ENCODE measurements around the gene KNDC1. TPM values are rescaled to one million over a fixed set of nuclear protein-coding genes. Genes with fewer than 3 reads are reported as not detected.

KNDC1 gene
- total and polyA plus RNA-seq, 2 donors = 0.47 to 1.2 TPM

DNA sequence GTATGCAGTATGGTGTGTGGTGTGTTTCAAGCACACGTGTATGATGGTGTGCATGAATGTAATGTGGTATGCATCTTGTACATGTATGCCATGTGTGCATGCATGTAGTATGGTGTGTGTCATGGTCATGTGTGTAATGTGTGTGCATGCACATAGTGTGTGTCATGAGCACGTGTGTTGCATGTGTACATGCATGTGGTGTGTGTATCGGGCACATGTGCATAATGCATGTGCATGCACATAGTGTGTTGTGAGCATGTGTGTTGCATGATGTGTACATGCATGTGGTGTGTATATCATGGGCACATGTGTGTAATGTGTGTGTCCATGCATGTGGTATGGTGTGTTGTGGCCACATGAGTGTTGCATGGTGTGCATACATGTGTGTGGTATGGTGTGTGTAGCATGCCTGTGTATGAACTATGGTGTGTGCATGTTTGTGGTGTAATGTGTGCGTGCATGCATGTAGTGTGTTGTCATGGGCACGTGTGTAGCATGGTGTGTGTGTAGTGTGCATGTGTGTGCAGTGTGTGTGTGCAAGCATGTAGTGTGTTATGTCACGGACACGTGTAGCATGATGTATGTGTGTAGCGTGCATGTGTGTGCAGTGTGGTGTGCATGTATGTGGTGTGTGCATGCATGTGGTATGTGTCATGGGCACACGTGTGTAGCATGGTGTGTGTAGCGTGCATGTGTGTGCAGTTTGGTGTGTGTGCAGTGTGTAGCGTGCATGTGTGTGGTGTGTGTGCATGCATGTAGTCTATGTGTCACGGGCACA, 17.6 kb downstream of the KNDC1 start:
- Histone ChIP-seq H3K4me1 (ENCODE audit: insufficient read depth) (no peaks in the 10 kb centered on the region), H3K27ac (ENCODE audit: low read depth) (no peak overlapping the region), H3K4me3 (ENCODE audit: low read depth, low read length) (no peak overlapping the region), H3K36me3 (ENCODE audit: insufficient read depth) (no peaks in the 10 kb centered on the region)
- 96% methylated on average over 12 of the region's 12 CpGs for WGBS
- no peak for DNase-seq (ENCODE audit: extremely low spot score)

DNA sequence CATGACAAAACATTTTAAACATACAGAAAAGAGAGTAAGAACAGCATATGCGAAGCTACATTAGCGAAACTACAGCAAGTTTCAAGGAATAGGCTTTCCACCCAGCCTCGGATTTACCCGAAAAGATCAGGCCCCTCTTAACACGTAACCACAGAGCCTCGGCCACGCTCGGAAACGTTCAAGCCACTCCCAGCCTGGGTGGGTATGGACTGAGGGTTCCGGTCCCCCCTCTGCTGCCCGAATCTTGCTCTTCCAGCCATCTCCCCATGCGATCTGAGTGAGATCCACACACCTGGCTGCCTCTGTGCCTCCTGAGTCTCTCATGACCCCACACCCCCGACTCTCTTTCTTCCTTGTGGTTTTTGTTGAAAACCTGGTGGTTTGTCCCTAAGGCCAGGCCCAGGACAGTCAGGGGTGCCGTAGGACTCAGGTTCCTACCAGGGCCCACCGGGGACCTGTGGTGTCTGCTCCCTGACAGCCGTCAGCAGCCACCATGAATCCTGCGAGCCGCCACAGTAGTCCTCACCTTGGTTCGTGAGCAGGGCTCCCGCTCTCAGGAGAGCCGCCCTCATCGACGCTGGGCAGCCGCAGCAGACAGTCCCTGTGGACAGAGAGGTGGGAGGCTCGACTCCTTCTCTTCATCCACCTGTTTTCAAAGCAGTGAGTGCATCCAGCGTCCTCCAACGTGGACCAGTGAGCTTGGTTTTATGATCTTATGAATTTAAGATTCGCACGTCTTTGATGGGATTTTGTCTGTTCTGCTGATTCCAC, 18.5 kb downstream of the KNDC1 start:
- Histone ChIP-seq H3K4me3 (ENCODE audit: low read depth, low read length) (no peak overlapping the region), H3K36me3 (ENCODE audit: insufficient read depth) (no peaks in the 10 kb centered on the region), H3K27ac (ENCODE audit: low read depth) (no peak overlapping the region), H3K4me1 (ENCODE audit: insufficient read depth) (no peaks in the 10 kb centered on the region)
- no peak for DNase-seq (ENCODE audit: extremely low spot score)
- 93% methylated on average over 29 of the region's 29 CpGs for WGBS

DNA sequence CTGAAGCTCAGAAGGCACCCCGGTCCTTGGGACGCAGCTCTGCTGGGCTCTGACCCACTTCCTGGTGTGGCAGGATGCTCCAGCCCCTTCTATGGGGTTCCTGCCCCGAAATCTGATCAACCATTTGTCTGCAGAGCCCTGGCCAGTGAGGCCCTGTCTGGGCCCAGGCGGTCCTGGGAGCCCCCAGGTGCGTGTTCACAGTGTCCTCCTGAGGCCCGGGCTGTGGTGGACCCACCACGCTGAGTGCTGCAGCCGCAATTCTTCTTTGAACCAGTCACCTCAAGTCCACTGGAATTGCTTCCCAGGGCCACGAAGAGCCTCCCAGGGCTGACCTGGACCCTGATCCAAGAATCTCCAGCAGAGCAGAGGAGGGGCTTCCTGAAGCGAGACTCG, 19.1 kb downstream of the KNDC1 start:
- no peak for DNase-seq (ENCODE audit: extremely low spot score)
- 88% methylated on average over 11 of the region's 11 CpGs for WGBS
- H3K4me3 ChIP-seq (ENCODE audit: low read depth, low read length) = no peak overlapping the region
- H3K4me1 ChIP-seq (ENCODE audit: insufficient read depth) = no peaks in the 10 kb centered on the region
- H3K36me3 ChIP-seq (ENCODE audit: insufficient read depth) = no peaks in the 10 kb centered on the region
- no peak overlapping the region for H3K27ac ChIP-seq (ENCODE audit: low read depth)

DNA sequence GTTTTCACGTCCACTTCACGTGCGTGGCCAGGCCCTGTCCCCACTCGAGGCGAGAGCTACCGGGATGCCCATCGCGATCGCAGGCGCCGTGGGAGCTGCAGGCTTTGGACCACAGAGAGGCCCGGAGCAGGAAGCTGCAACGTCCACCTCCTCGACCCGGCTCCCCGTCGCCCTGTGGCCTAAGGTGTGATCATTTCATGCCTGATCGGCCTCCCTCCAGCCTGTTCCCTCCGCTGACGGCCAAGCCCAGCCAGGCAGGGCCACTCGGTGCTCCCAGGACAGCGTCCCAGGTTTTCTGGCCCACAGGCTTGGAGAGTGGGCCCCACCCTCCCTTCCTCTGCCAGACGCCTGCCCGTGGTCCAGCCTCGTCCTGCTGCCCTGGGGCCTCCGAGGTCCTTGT, 19.6 kb downstream of the KNDC1 start:
- Histone ChIP-seq H3K27ac (ENCODE audit: low read depth) (no peak overlapping the region), H3K4me3 (ENCODE audit: low read depth, low read length) (no peak overlapping the region), H3K36me3 (ENCODE audit: insufficient read depth) (no peaks in the 10 kb centered on the region), H3K4me1 (ENCODE audit: insufficient read depth) (no peaks in the 10 kb centered on the region)
- WGBS = 82% methylated on average over 26 of the region's 26 CpGs
- no peak for DNase-seq (ENCODE audit: extremely low spot score)

DNA sequence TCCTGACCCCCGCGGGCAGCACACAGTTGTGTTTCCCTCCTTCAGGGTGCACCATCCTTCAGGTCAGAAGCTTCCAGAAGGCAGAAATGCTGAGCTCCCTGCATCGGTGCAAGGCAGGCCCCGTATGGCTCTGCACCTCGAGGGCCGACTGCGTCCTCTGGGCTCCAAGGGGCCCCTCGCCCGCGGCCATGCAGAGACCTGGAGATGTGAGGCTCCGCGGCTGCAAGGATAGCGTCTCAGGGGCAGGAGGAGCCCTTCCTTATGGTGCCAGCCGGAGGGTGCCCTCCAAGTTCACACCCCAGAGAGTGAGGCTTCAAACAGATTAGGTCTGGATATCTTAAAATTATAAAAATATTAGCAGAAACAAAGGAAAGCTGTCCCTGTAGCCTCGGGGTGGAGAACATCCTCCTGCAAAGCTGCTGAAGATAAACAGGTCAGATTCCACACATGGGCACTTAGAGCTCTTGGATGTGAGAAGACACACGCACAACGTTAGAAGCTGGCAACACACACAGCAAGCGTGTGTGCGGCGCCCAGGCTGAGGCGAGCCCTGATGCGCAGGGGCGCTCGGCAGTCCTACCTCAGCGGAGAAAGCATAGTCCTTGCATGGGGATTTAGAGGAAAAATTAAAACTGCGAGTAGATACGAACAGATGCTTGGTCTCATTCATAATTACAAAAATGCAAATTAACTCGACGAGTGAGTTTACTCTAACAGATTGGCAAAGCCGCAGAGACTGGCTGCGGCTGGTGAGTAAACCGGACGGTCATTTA, 20.4 kb downstream of the KNDC1 start:
- no peak overlapping the region for H3K27ac ChIP-seq (ENCODE audit: low read depth)
- H3K4me3 ChIP-seq (ENCODE audit: low read depth, low read length) = no peak overlapping the region
- H3K4me1 ChIP-seq (ENCODE audit: insufficient read depth) = no peaks in the 10 kb centered on the region
- H3K36me3 ChIP-seq (ENCODE audit: insufficient read depth) = no peaks in the 10 kb centered on the region
- 86% methylated on average over 33 of the region's 33 CpGs for WGBS
- no peak for DNase-seq (ENCODE audit: extremely low spot score)

DNA sequence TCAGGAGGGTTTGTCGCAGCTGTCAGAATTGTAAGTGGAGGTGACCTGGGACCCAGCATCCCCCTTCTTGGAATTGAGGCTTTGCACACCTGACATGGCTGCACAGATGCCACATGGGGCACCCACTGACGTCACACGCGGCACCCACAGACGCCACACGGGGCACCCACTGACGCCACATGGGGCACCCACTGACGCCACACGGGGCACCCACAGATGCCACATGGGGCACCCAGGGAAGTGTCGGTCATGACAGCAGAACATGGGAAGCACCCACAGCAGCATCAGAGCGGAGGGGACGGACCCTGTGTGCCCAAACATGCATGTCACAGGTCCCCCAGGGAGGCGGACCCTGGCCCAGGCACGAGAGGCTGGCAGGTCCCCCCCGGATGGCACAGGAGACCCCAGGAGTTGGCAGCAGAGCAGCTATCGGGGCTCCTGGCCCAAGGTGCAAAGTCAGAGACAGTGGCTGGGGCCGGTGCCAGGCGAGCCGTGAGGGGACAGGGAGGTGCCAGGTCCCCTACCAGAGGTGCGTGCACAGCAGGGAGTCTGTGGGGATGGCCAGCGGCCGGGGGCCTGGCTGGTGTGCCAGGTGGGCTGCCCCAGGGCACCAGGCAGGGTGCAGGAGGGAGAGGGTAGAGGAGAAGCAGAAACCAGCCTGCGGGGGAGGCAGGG, 21.1 kb downstream of the KNDC1 start:
- no peaks in the 10 kb centered on the region for H3K36me3 ChIP-seq (ENCODE audit: insufficient read depth)
- 92% methylated on average over 23 of the region's 23 CpGs for WGBS
- H3K4me3 ChIP-seq (ENCODE audit: low read depth, low read length) = no peak overlapping the region
- DNase-seq (ENCODE audit: extremely low spot score) = no peak
- no peaks in the 10 kb centered on the region for H3K4me1 ChIP-seq (ENCODE audit: insufficient read depth)
- no peak overlapping the region for H3K27ac ChIP-seq (ENCODE audit: low read depth)

DNA sequence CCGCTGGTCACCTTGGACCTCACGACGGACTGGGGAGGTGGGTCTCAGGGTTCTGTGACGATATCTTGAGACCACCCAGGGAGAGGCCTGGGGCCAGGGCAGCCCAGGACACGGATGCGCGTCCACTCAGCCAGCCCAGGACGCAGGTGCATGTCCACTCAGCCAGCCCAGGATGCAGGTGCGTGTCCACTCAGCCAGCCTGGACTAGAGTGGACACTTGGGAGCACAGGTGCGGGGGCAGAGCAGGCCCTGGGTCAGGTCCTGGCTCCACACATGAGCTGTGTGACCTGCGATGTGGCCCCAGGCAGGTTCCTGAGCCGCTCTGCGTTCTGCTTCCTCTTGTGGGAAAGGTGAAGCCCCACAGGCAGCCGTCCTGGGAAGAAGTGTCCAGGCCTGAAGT, 22.2 kb downstream of the KNDC1 start:
- Histone ChIP-seq H3K27ac (ENCODE audit: low read depth) (no peak overlapping the region), H3K4me1 (ENCODE audit: insufficient read depth) (no peaks in the 10 kb centered on the region), H3K36me3 (ENCODE audit: insufficient read depth) (no peaks in the 10 kb centered on the region), H3K4me3 (ENCODE audit: low read depth, low read length) (no peak overlapping the region)
- DNase-seq (ENCODE audit: extremely low spot score) = no peak
- 80% methylated on average over 14 of the region's 14 CpGs for WGBS

DNA sequence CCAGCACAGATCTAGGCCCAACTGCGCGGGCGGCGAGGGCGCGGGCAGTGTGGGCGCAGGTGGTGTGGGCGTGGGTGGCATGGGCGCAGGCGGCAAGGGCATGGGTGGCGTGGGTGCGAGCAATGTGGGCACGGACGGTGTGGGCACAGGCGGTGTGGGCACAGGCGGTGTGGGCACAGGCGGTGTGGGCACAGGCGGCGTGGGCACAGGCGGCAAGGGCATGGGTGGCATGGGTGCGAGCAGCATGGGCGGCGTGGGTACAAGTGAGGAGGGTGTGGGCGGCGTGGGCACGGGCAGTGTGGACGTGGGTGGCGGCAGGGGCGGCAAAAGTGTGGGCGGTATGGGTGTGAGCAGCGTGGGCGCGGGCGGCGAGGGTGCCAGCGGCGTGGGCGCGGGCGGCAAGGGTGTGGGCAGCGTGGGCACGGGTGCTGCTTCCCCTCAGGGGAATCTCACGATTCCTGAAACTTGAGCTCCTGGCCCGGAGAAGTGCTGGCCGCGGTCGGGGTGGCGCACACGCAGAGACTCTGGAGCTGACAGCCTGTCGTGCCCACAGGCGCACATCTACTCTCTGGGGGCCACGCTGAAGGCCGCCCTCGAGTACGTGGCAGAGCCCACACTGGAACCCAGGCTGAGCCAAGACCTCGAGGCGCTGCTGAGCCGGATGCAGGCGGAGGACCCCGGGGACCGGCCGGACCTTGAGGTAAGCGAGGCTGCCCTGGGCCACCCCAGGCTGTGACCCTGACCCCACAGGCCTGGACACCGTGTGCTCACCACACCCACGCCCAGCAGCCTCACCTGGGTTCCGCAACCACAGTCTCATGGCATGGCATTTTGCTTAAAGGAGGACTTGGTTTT, 23.0 kb downstream of the KNDC1 start:
- H3K27ac ChIP-seq (ENCODE audit: low read depth) = no peak overlapping the region
- H3K4me3 ChIP-seq (ENCODE audit: low read depth, low read length) = no peak overlapping the region
- 94% methylated on average over 66 of the region's 66 CpGs for WGBS
- DNase-seq (ENCODE audit: extremely low spot score) = no peak
- H3K4me1 ChIP-seq (ENCODE audit: insufficient read depth) = no peaks in the 10 kb centered on the region
- no peaks in the 10 kb centered on the region for H3K36me3 ChIP-seq (ENCODE audit: insufficient read depth)

DNA sequence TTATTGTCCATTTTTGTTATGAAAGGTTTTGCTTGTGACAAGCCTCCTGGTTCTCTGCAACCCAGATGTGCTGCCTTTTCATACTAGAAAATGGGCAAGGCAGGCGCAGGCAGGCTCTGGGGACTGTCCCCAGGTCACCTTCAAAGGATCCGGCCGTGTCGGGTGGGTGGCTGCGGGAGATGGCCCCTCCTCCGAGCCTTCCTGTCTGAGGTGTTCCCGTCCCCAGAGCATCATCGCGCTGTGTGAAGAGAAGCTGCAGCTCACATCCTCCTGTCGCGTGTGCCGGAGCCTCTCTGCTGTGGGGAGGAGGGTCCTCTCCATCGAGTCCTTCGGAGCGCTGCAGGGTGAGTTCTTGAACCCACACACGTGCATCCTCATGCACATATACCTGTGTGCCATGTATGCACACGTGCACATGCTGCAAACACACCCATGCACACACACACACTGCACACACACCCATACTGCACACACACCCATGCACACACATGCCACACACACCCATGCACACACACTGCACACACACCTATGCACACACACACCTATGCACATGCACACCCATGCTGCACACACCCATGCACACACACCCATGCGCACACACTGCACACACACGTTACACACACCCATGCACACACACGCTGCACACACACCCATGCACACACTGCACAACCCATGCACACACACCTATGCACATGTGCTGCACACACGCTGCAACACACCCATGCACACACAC, 23.8 kb downstream of the KNDC1 start:
- no peaks in the 10 kb centered on the region for H3K36me3 ChIP-seq (ENCODE audit: insufficient read depth)
- H3K4me1 ChIP-seq (ENCODE audit: insufficient read depth) = no peaks in the 10 kb centered on the region
- WGBS = 86% methylated on average over 21 of the region's 21 CpGs
- H3K4me3 ChIP-seq (ENCODE audit: low read depth, low read length) = no peak overlapping the region
- DNase-seq (ENCODE audit: extremely low spot score) = no peak
- H3K27ac ChIP-seq (ENCODE audit: low read depth) = no peak overlapping the region

DNA sequence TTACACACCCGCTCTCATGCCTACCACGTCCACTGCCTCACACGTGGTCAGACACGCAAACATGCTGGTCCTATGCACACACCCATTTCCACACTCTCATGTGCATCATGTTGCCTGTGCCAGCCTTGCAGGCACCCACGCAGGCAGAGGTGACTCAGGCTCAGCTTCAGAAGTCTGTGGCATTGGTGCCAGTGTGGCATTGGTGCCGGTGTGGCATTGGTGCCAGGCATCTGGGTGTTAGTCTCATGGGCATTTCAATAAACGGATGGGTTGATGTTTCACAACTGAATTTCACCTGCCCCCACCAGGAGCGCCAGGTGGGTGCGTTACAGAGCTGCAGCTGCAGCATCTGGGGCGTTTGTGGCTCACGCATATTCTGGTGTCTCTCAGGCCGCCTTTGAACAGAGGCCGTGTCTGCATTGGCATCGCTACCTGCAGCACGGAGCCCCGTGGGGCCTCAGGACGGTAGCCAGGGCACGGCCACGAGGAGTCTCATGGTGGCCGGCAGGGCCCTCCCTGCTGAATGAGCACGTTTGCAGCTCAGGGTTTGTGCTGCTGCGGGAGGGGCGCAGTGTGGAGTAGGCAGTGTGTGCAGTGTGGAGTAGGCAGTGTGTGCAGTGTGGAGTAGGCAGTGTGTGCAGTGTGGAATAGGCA, 24.7 kb downstream of the KNDC1 start:
- no peaks in the 10 kb centered on the region for H3K36me3 ChIP-seq (ENCODE audit: insufficient read depth)
- no peak overlapping the region for H3K4me3 ChIP-seq (ENCODE audit: low read depth, low read length)
- DNase-seq (ENCODE audit: extremely low spot score) = no peak
- 87% methylated on average over 23 of the region's 23 CpGs for WGBS
- no peaks in the 10 kb centered on the region for H3K4me1 ChIP-seq (ENCODE audit: insufficient read depth)
- H3K27ac ChIP-seq (ENCODE audit: low read depth) = no peak overlapping the region

DNA sequence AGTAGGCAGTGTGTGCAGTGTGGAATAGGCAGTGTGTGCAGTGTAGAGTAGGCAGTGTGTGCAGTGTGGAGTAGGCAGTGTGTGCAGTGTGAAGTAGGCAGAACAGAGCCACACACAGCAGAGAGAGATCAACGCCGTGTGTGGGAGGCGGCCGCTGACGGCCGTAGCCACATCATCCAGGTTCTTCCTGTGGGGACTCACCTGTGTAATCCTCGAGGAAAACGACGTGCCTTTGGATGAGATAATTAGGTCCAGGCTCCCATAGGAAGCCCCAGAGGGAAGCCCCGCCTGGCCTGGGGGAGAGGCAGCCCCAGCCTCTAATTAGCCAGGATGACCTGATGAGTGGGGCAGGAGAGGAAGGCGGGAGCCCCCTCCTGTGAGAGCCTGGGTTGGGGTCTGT, 25.4 kb downstream of the KNDC1 start:
- WGBS = 71% methylated on average over 11 of the region's 11 CpGs
- no peak overlapping the region for H3K27ac ChIP-seq (ENCODE audit: low read depth)
- DNase-seq (ENCODE audit: extremely low spot score) = no peak

DNA sequence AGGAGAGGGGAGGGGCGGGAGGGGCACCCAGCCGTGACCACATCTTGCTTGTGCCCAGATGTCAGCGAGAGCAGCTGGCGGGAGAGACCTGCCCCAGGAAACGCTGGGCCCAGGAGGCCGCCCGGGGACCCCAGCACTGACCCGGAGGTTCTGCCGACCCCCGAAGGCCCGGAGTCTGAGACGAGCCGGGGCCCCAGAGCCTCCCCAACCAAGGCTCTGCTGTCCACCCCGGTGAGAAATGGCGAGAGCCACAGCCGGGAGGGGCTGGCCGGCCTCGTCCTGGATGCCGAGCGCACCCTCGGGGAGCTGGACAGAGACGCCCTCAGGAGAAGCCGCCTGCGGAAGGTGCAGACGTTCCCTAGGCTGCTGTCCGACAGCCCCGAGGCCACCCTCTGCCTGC, 25.9 kb downstream of the KNDC1 start:
- DNase-seq (ENCODE audit: extremely low spot score) = no peak
- 76% methylated on average over 27 of the region's 27 CpGs for WGBS
- H3K4me1 ChIP-seq (ENCODE audit: insufficient read depth) = no peaks in the 10 kb centered on the region
- no peaks in the 10 kb centered on the region for H3K36me3 ChIP-seq (ENCODE audit: insufficient read depth)
- no peak overlapping the region for H3K27ac ChIP-seq (ENCODE audit: low read depth)
- H3K4me3 ChIP-seq (ENCODE audit: low read depth, low read length) = no peak overlapping the region

More for the DNA sequence above, 25.4 kb downstream of the KNDC1 start:
- Histone ChIP-seq H3K36me3 (ENCODE audit: insufficient read depth) (no peaks in the 10 kb centered on the region), H3K4me1 (ENCODE audit: insufficient read depth) (no peaks in the 10 kb centered on the region), H3K4me3 (ENCODE audit: low read depth, low read length) (no peak overlapping the region)

Measured in urinary bladder (tissue), 4 donors.